K562 (cell line): Measurements from ENCODE around the gene CAPZB. TPM values are rescaled to one million over a fixed set of nuclear protein-coding genes. Genes with fewer than 3 reads are reported as not detected.

Experiments used
- ATAC-seq: fragments of 200-7000 bp; cut with Tn5 transposase; 3 replicates; pipeline ENCODE4 v1.9.1; 2020; ENCODE audit warnings: moderate library complexity
- BruUV-seq: library from RNA; stranded (reverse); fragments of 400-500 nt; replicated peaks from 2 replicates; lab custom pipeline; 2021; lab: Mats Ljungman, UMichigan
- CTCF ChIA-PET: fragments of 300-600 bp; formaldehyde crosslinking; extraction: SDS; loops from one replicate; lab custom pipeline; 2021; ENCODE audit warnings: low intra/inter-chr PET ratio; lab: Yijun Ruan, JAX
- POLR2A ChIA-PET: fragments of 300-600, 350-650 bp; sonication (Branson Sonifier 250); formaldehyde crosslinking; extraction: SDS; loops from one replicate; lab custom pipeline; 2021; ENCODE audit warnings: antibody characterized with exemption, inconsistent platforms; lab: Yijun Ruan, JAX
- DNase-seq, 4 experiments: peaks; one replicate each; pipeline versions ENCODE4 v3.0.0 to v3.0.0-alpha.2; 2011 to 2018; ENCODE audit warnings: low spot score in 3 of 4, mixed read lengths in 3 of 4; ENCODE audit errors: extremely low read depth in 1 of 4
- FAIRE-seq: peaks from 2 replicates; lab custom pipeline; 2011; peaks lifted over from hg19 to GRCh38; lab: Jason Lieb, UNC
- H2AFZ ChIP-seq: 2 replicates; pipeline ENCODE4 v1.6.0; 2011; ENCODE audit warnings: low read depth, low read length, control low read depth, inconsistent platforms
- H3K27ac ChIP-seq: fragments of 200-600 bp; 3 replicates; pipeline ENCODE4 v1.8.0; 2011; ENCODE audit warnings: low read depth, mild to moderate bottlenecking, control low read depth, inconsistent platforms, low read length, moderate library complexity, mixed read lengths; ENCODE audit errors: extremely low read depth
- H3K27me3 ChIP-seq, 2 experiments: fragments of 300-600 bp in 1 of 2; 2 replicates in 1 of 2; 3 replicates in 1 of 2; pipeline versions ENCODE4 v1.6.0 to v1.8.0; 2011; ENCODE audit warnings: inconsistent platforms in 2 of 2, low read length in 2 of 2, mild to moderate bottlenecking in 1 of 2, mixed read lengths in 1 of 2, moderate library complexity in 1 of 2; ENCODE audit not compliant: control insufficient read depth in 2 of 2, insufficient read depth in 2 of 2
- H3K36me3 ChIP-seq: fragments of 300-600 bp; 3 replicates; pipeline ENCODE4 v1.8.0; 2011; ENCODE audit warnings: mild to moderate bottlenecking, low read length, inconsistent platforms; ENCODE audit not compliant: control insufficient read depth, insufficient read depth
- H3K4me1 ChIP-seq, 2 experiments: fragments of 200-600 bp in 1 of 2; replicated peaks in 1 of 2; 2 replicates in 1 of 2; 3 replicates in 1 of 2; pipeline versions ENCODE4 v1.5.1 to v1.8.0; 2011; ENCODE audit warnings: inconsistent platforms in 2 of 2, low read length in 2 of 2, mild to moderate bottlenecking in 1 of 2, mixed read lengths in 1 of 2, moderate library complexity in 1 of 2; ENCODE audit not compliant: control insufficient read depth in 2 of 2, insufficient read depth in 2 of 2
- H3K4me2 ChIP-seq: 2 replicates; pipeline ENCODE4 v1.6.1; 2011; ENCODE audit warnings: low read length, control low read depth, inconsistent platforms, mixed read lengths; ENCODE audit not compliant: insufficient read depth
- H3K4me3 ChIP-seq: fragments of 200-600 bp; sonication (generic), shearing (Covaris generic); 2 replicates; pipeline ENCODE4 v1.5.1; 2016; ENCODE audit warnings: control low read depth, inconsistent platforms
- H3K79me2 ChIP-seq: fragments of 200-600 bp; 3 replicates; pipeline ENCODE4 v1.8.0; 2011; ENCODE audit warnings: low read length, inconsistent platforms; ENCODE audit not compliant: control insufficient read depth, insufficient read depth
- H3K9ac ChIP-seq, 2 experiments: 2 replicates each; pipeline versions ENCODE4 v1.6.0 to v1.6.1; 2011; ENCODE audit warnings: low read depth in 2 of 2, low read length in 2 of 2, control low read depth in 1 of 2, inconsistent platforms in 1 of 2, mild to moderate bottlenecking in 1 of 2, mixed read lengths in 1 of 2; ENCODE audit not compliant: insufficient read depth in 1 of 2
- H3K9me1 ChIP-seq: one replicate; pipeline ENCODE4 v1.6.0; 2011; ENCODE audit warnings: inconsistent platforms, mild to moderate bottlenecking, low read length, moderate library complexity; ENCODE audit not compliant: control insufficient read depth, insufficient read depth
- H3K9me3 ChIP-seq: replicated peaks from 2 replicates; pipeline ENCODE4 v1.5.1; 2011; ENCODE audit warnings: low read depth, low read length, inconsistent platforms; ENCODE audit not compliant: control insufficient read depth, insufficient read depth
- H4K20me1 ChIP-seq: replicated peaks from 2 replicates; pipeline ENCODE4 v1.6.1; 2011; ENCODE audit warnings: low read length, inconsistent platforms, mixed read lengths; ENCODE audit not compliant: control insufficient read depth, insufficient read depth
- ARID1B ChIP-seq: fragments of 450-650 bp; IDR thresholded peaks from 2 replicates; pipeline ENCODE4 v1.6.1; 2016; ENCODE audit warnings: antibody characterized with exemption, mild to moderate bottlenecking, inconsistent platforms
- ATF7 ChIP-seq: fragments of 450-650 bp; IDR thresholded peaks from 2 replicates; pipeline ENCODE4 v1.7.1; 2014; ENCODE audit warnings: mild to moderate bottlenecking, moderate library complexity
- CXXC5 ChIP-seq: fragments of 250-450 bp; sonication (Bioruptor Pico); IDR thresholded peaks from 2 replicates; pipeline ENCODE4 v1.8.0; 2022; ENCODE audit warnings: inconsistent platforms, mild to moderate bottlenecking, moderate library complexity
- HMGN3 ChIP-seq: IDR thresholded peaks from 2 replicates; pipeline ENCODE4 v1.6.1; 2011; ENCODE audit warnings: borderline replicate concordance, low read depth, mild to moderate bottlenecking, mixed read lengths, low read length; ENCODE audit not compliant: insufficient read length; ENCODE audit errors: extremely low read depth
- IFI16 ChIP-seq: fragments of 250-450 bp; sonication (Bioruptor Pico); IDR thresholded peaks from 2 replicates; pipeline ENCODE4 v2.1.2; 2022; ENCODE audit warnings: mild to moderate bottlenecking, inconsistent platforms
- JUNB ChIP-seq: fragments of 450-650 bp; formaldehyde crosslinking; conservative IDR thresholded peaks from 2 replicates; pipeline ENCODE4 v1.4.0; 2020; ENCODE audit warnings: mild to moderate bottlenecking
- MAFK ChIP-seq: IDR thresholded peaks from 2 replicates; pipeline ENCODE4 v1.6.1; 2011; ENCODE audit warnings: low read length, improper control_type of control experiment
- MBD2 ChIP-seq: sonication (generic); IDR thresholded peaks from 2 replicates; pipeline ENCODE4 v1.6.1; 2016; ENCODE audit warnings: low read depth, borderline replicate concordance
- NFIC ChIP-seq: fragments of 450-650 bp; IDR thresholded peaks from 2 replicates; pipeline ENCODE4 v1.6.1; 2017; ENCODE audit warnings: mild to moderate bottlenecking, inconsistent platforms
- PHF21A ChIP-seq: fragments of 450-650 bp; IDR thresholded peaks from 2 replicates; pipeline ENCODE4 v1.6.1; 2017; ENCODE audit warnings: low read depth, borderline replicate concordance
- PRMT5 ChIP-seq: sonication (generic); formaldehyde crosslinking; IDR thresholded peaks from 2 replicates; pipeline ENCODE4 v1.5.0; 2020; ENCODE audit warnings: missing genetic modification reagents
- RNF2 ChIP-seq: sonication (generic); IDR thresholded peaks from 2 replicates; pipeline ENCODE4 v1.6.1; 2016
- ZNF146 ChIP-seq: IDR thresholded peaks from one replicate; pipeline ENCODE4 v1.6.1; 2018; ENCODE audit warnings: missing compliant biosample characterization; ENCODE audit not compliant: unreplicated experiment
- ZNF584 ChIP-seq: fragments of 200-800 bp; sonication (Bioruptor generic); IDR thresholded peaks from 2 replicates; pipeline ENCODE4 v1.6.1; 2016; ENCODE audit warnings: low read depth, mild to moderate bottlenecking, missing genetic modification characterization, missing compliant biosample characterization
- WGBS: fragments of 100-300 bp; shearing (Covaris generic); methylation state at CpG from one replicate; pipeline ENCODE4 v1.1.6; 2016; ENCODE audit warnings: low coverage, mixed read lengths; ENCODE audit not compliant: insufficient coverage; ENCODE audit errors: missing lambda C conversion rate; 5-methylcytosine and 5-hydroxymethylcytosine counted together
- in situ Hi-C: fragments of 300-500 bp; cut with MboI; formaldehyde crosslinking; loops from 4 replicates; pipeline ENCODE4 v1.15.0; 2018; ENCODE audit warnings: inconsistent platforms, mixed read lengths
- intact Hi-C: fragments of 100-400 bp; cut with micrococcal nuclease; formaldehyde crosslinking; loops from 2 replicates; pipeline ENCODE4 v1.14.2; 2022
- polyA plus RNA-seq, 8 experiments: library from polyadenylated mRNA; depleted of rRNA in 4 of 8; stranded (reverse) in 5 of 8; unstranded in 3 of 8; fragments of >200 nt; fragmentation: Nextera tagmentation in 2 of 8; fragmentation: Illumina TruSeq in 1 of 8; extraction: Ambion mirVana in 2 of 8; extraction: Trizol in 1 of 8; gene quantifications; 2 replicates each; pipeline versions ENCODE4 v1.2.1 to v1.2.3, GENCODE V29; 2011 to 2014; ENCODE audit warnings: inconsistent platforms in 1 of 8, missing spikeins in 1 of 8
- total RNA-seq, 7 experiments: library from RNA; depleted of rRNA in 6 of 7; stranded (reverse); fragments of >200 nt in 6 of 7; fragmentation: Illumina TruSeq in 2 of 7; extraction: Trizol in 2 of 7; gene quantifications; 2 replicates each; pipeline versions ENCODE4 v1.2.1 to v1.2.3, GENCODE V29; 2011 to 2021; ENCODE audit warnings: low replicate concordance in 1 of 7
- TF ChIP-seq, protein P1 (sequence below), 3 experiments: fragments of 200-800 bp in 1 of 3; sonication (Bioruptor generic) in 1 of 3; sonication (generic) in 1 of 3; formaldehyde crosslinking in 1 of 3; IDR thresholded peaks; 2 replicates each; pipeline versions ENCODE4 v1.6.1 to v1.8.0; 2016 to 2022; ENCODE audit warnings: mild to moderate bottlenecking in 2 of 3, missing compliant biosample characterization in 2 of 3, missing genetic modification characterization in 2 of 3, missing genetic modification reagents in 1 of 3
- TF ChIP-seq, protein P2 (sequence below): fragments of 450-650 bp; IDR thresholded peaks from 2 replicates; pipeline ENCODE4 v1.6.1; 2016; ENCODE audit warnings: low read depth, mild to moderate bottlenecking, moderate library complexity
- TF ChIP-seq, protein P3 (sequence below), 2 experiments: fragments of 450-650 bp; conservative IDR thresholded peaks; 2 replicates each; pipeline ENCODE4 v1.6.1; 2017; ENCODE audit warnings: mild to moderate bottlenecking in 2 of 2, moderate library complexity in 2 of 2
- TF ChIP-seq, protein P4 (sequence below): sonication (generic); formaldehyde crosslinking; IDR thresholded peaks from 2 replicates; pipeline ENCODE4 v1.8.1; 2022; ENCODE audit warnings: missing genetic modification reagents

Gene CAPZB
- total and polyA plus RNA-seq, 9 of the 15 experiments (the other 6 are each of a cell fraction or from before 2014, with no cell fraction given), result 57.6 to 297 (median 125) TPM

DNA sequence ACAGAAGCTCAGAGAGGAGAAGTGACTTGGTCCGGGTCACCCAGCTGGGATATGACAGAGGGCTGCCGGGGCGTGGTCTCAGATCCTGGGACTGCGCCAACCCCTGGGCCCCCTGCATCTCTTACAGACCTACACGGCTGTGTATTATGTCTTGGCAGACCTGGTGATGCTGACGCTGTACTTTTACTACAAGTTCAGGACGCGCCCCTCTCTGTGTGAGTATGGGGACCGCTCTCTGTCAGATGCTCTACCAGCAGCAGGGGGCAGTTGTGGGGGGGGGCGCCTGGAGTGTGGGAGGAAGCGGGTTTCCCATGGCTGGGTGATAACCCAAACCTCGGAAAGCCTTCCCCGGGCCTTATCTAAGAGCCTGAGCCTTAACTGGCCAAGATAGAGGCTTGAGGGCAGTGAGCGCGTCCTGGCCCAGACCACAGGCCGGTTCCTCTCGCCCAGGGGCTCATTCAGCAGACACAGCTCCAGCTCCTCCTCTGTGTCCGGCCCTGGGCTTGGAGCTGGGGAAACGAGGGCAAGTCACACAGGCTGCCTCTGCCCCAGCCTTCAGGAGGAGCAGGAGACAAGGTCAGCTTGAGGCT lies 159.9 kb downstream of the CAPZB start:
- peak; percentile 78 to 91 (median 84) for DNase-seq
- H4K20me1 ChIP-seq, result peaks cover 30% of the 10 kb centered on the region
- peak; percentile 89 for FAIRE-seq
- peak overlapping the region; percentile 46 to 88 for H3K9ac ChIP-seq
- peak; percentile 86 for ATAC-seq
- no peaks in the 10 kb centered on the region for H3K27me3 ChIP-seq
- peaks cover 62% of the 10 kb centered on the region; the same call in 2 of the 3 replicates for H3K36me3 ChIP-seq
- H3K4me1 ChIP-seq, result peaks cover 16 to 41% of the 10 kb centered on the region in 2 experiments
- in situ Hi-C loops, result no loop called here
- 4% methylated on average over 18 of the region's 19 CpGs for WGBS
- peak overlapping the region; percentile 58 for H3K4me2 ChIP-seq
- intact Hi-C loops, result no loop called here
- H2AFZ ChIP-seq, result no peak overlapping the region
- ChIA-PET POLR2A (interaction anchor here (0.5 to 1.8 kb wide), 5 partner anchors 9 to 1228 kb away, joined by 3 to 10 read pairs (median 5); no protein-coding TSS in a partner anchor), CTCF (no interaction called here)
- peak overlapping the region; percentile 82 for H3K27ac ChIP-seq
- no peaks in the 10 kb centered on the region for H3K79me2 ChIP-seq
- H3K9me1 ChIP-seq, result peaks cover 20% of the 10 kb centered on the region
- BruUV-seq, result no TSS peak
- no peak overlapping the region for H3K4me3 ChIP-seq
- no peaks in the 10 kb centered on the region for H3K9me3 ChIP-seq
- TF ChIP-seq IFI16, result no peak
- TF ChIP-seq, protein P1, sequence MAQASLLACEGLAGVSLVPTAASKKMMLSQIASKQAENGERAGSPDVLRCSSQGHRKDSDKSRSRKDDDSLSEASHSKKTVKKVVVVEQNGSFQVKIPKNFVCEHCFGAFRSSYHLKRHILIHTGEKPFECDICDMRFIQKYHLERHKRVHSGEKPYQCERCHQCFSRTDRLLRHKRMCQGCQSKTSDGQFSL (CRISPR knock-in tag; IDR thresholded peaks at IDR 0.05), result peak; percentile 97
- TF ChIP-seq, protein P1 (tag; IDR thresholded peaks at IDR 0.05), result peak in 1 of 2 experiments; percentile 77; a peak in 2 of 4 replicates
- 0 out of 2 replicates have a peak, but pooled peaks have one; percentile 19 for TF ChIP-seq ATF7
- TF ChIP-seq HMGN3, result peak; percentile 70
- TF ChIP-seq MBD2, result 0 out of 2 replicates have a peak, but pooled peaks have one; percentile 41
- TF ChIP-seq, protein P2, sequence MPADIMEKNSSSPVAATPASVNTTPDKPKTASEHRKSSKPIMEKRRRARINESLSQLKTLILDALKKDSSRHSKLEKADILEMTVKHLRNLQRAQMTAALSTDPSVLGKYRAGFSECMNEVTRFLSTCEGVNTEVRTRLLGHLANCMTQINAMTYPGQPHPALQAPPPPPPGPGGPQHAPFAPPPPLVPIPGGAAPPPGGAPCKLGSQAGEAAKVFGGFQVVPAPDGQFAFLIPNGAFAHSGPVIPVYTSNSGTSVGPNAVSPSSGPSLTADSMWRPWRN, result peak; percentile 86
- TF ChIP-seq, protein P3, sequence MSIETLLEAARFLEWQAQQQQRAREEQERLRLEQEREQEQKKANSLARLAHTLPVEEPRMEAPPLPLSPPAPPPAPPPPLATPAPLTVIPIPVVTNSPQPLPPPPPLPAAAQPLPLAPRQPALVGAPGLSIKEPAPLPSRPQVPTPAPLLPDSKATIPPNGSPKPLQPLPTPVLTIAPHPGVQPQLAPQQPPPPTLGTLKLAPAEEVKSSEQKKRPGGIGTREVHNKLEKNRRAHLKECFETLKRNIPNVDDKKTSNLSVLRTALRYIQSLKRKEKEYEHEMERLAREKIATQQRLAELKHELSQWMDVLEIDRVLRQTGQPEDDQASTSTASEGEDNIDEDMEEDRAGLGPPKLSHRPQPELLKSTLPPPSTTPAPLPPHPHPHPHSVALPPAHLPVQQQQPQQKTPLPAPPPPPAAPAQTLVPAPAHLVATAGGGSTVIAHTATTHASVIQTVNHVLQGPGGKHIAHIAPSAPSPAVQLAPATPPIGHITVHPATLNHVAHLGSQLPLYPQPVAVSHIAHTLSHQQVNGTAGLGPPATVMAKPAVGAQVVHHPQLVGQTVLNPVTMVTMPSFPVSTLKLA (conservative IDR thresholded peaks at IDR 0.05), result peak in 1 of 2 experiments; percentile 55; a peak in 2 of 4 replicates
- no peak for TF ChIP-seq PRMT5 (CRISPR knock-in tag)
- TF ChIP-seq PHF21A, result peak; percentile 47; the same call in 1 of the 2 replicates
- TF ChIP-seq CXXC5 (CRISPR knock-in tag), result peak; percentile 73
- TF ChIP-seq ZNF146 (CRISPR knock-in tag), result no peak
- no peak for TF ChIP-seq ZNF584 (CRISPR knock-in tag)
- TF ChIP-seq JUNB (CRISPR knock-in tag), result no peak
- peak; percentile 87 for TF ChIP-seq ARID1B
- TF ChIP-seq MAFK, result 0 out of 2 replicates have a peak, but pooled peaks have one; percentile 16
- TF ChIP-seq, protein P4, sequence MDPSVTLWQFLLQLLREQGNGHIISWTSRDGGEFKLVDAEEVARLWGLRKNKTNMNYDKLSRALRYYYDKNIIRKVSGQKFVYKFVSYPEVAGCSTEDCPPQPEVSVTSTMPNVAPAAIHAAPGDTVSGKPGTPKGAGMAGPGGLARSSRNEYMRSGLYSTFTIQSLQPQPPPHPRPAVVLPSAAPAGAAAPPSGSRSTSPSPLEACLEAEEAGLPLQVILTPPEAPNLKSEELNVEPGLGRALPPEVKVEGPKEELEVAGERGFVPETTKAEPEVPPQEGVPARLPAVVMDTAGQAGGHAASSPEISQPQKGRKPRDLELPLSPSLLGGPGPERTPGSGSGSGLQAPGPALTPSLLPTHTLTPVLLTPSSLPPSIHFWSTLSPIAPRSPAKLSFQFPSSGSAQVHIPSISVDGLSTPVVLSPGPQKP (CRISPR knock-in tag), result no peak
- peak; percentile 82 for TF ChIP-seq NFIC
- TF ChIP-seq RNF2, result peak; percentile 79; the same call in 1 of the 2 replicates
